Measurements from ENCODE around the gene BGN. TPM values are rescaled to one million over a fixed set of nuclear protein-coding genes. Genes with fewer than 3 reads are reported as not detected.

BGN gene
- 100 to 1,000 TPM in 1 of 2 donors, 10 to 100 TPM in 1; 96.0 to 193 TPM for total RNA-seq
- long read RNA-seq, transcript BGN-201 (8 exons, 2,402 nt) = major isoform, 17 of 36 reads
- long read RNA-seq, partial matches to known transcripts = 18 of 36 reads
- long read RNA-seq, other reads (novel, unspliced or antisense) = 1 of 36 reads

- ATAC-seq = peak; percentile 51 to 60
- DNase-seq = peak; percentile 62
- intact Hi-C loops (cut with DNase I) = no loop called here
Observed at GRCh38 chrX:153494541-153495361, at the start of gene BGN. Gene BGN (plus strand): TSS chrX:153494980. CDS start chrX:153504632, 9,652 bp downstream.

GRCh38 chrX:153445106-153445855 is 49.5 kb upstream of the BGN start:
- intact Hi-C loops (cut with DNase I) = no loop called here
- ATAC-seq = no peak
- DNase-seq = no peak

- DNase-seq = no peak
- intact Hi-C loops (cut with DNase I) = no loop called here
- ATAC-seq = no peak
Observed at GRCh38 chrX:153445856-153446635, 48.7 kb upstream of the BGN start, which contains the start of gene TREX2. Gene TREX2 (minus strand): TSS chrX:153446056. CDS start chrX:153445430, 626 bp downstream.

GRCh38 chrX:153446636-153446936 is 48.2 kb upstream of the BGN start:
- ATAC-seq (no peak), DNase-seq (no peak)
- intact Hi-C loops (cut with DNase I) = no loop called here

GRCh38 chrX:153446950-153447580 is 47.7 kb upstream of the BGN start:
- DNase-seq = no peak
- intact Hi-C loops (cut with DNase I) = no loop called here
- no peak for ATAC-seq

- DNase-seq (no peak), ATAC-seq (no peak)
- intact Hi-C loops (cut with DNase I) = no loop called here
Observed at GRCh38 chrX:153447581-153447960, 47.2 kb upstream of the BGN start.

GRCh38 chrX:153448556-153449367 is 46.0 kb upstream of the BGN start:
- DNase-seq (no peak), ATAC-seq (no peak)
- intact Hi-C loops (cut with DNase I) = no loop called here

GRCh38 chrX:153449368-153450113 is 45.2 kb upstream of the BGN start:
- intact Hi-C loops (cut with DNase I) = no loop called here
- ATAC-seq (no peak), DNase-seq (no peak)

- DNase-seq = no peak
- intact Hi-C loops (cut with DNase I) = no loop called here
- ATAC-seq = no peak
Observed at GRCh38 chrX:153450114-153450948, 44.4 kb upstream of the BGN start.

- no peak for DNase-seq
- ATAC-seq = no peak
- intact Hi-C loops (cut with DNase I) = no loop called here
Observed at GRCh38 chrX:153450949-153451277, 43.9 kb upstream of the BGN start.

GRCh38 chrX:153454901-153455550 is 39.8 kb upstream of the BGN start:
- intact Hi-C loops (cut with DNase I) = no loop called here
- DNase-seq (peak; percentile 12), ATAC-seq (no peak)

GRCh38 chrX:153455571-153455970 is 39.2 kb upstream of the BGN start:
- no peak for ATAC-seq
- intact Hi-C loops (cut with DNase I) = no loop called here

GRCh38 chrX:153456161-153456560 is 38.6 kb upstream of the BGN start:
- intact Hi-C loops (cut with DNase I) = no loop called here
- peak; percentile 60 to 61 for ATAC-seq
- peak; percentile 34 for DNase-seq

More at GRCh38 chrX:153455571-153455970, 39.2 kb upstream of the BGN start:
- DNase-seq = no peak

- ATAC-seq (no peak), DNase-seq (peak; percentile 8)
- intact Hi-C loops (cut with DNase I) = no loop called here
Observed at GRCh38 chrX:153456704-153457103, 38.1 kb upstream of the BGN start.

GRCh38 chrX:153457136-153457825 is 37.5 kb upstream of the BGN start:
- DNase-seq (peak; percentile 5), ATAC-seq (no peak)
- intact Hi-C loops (cut with DNase I) = no loop called here
